KMS-11 (cell line): Measurements from ENCODE around the gene ACYP1.

ENCODE experiments used
- H2AFZ ChIP-seq: fragments of 200-600 bp; sonication (generic); 2 replicates; pipeline ENCODE4 v1.6.1; 2016; ENCODE audit warnings: antibody characterized with exemption, mixed run types, low read depth
- H3K27ac ChIP-seq: fragments of 200-600 bp; sonication (generic); 2 replicates; pipeline ENCODE4 v1.6.1; 2016; ENCODE audit warnings: mild to moderate bottlenecking, mixed run types
- H3K27me3 ChIP-seq: fragments of 200-600 bp; sonication (generic); 2 replicates; pipeline ENCODE4 v1.6.1; 2017; ENCODE audit warnings: mild to moderate bottlenecking, low read depth, mixed run types, moderate library complexity; ENCODE audit not compliant: insufficient read depth
- H3K36me3 ChIP-seq: fragments of 200-600 bp; sonication (generic); 2 replicates; pipeline ENCODE4 v1.6.1; 2017; ENCODE audit warnings: mild to moderate bottlenecking, mixed run types; ENCODE audit not compliant: insufficient read depth
- H3K4me1 ChIP-seq: fragments of 200-600 bp; sonication (generic); 2 replicates; pipeline ENCODE4 v1.6.1; 2016; ENCODE audit warnings: mild to moderate bottlenecking, low read depth, mixed run types; ENCODE audit not compliant: poor library complexity, severe bottlenecking
- H3K4me2 ChIP-seq: fragments of 200-600 bp; sonication (generic); 2 replicates; pipeline ENCODE4 v1.7.0; 2016; ENCODE audit warnings: mild to moderate bottlenecking, mixed run types
- H3K4me3 ChIP-seq: fragments of 200-600 bp; sonication (generic); IDR thresholded peaks from 2 replicates; pipeline ENCODE4 v1.6.1; 2017; ENCODE audit warnings: low read depth, low read length, mixed read lengths; ENCODE audit not compliant: insufficient read depth
- H3K79me2 ChIP-seq: fragments of 200-600 bp; sonication (generic); 2 replicates; pipeline ENCODE4 v1.6.1; 2016; ENCODE audit warnings: low read depth, mixed run types; ENCODE audit not compliant: insufficient read depth
- H3K9ac ChIP-seq: fragments of 200-600 bp; sonication (generic); 2 replicates; pipeline ENCODE4 v1.6.1; 2016; ENCODE audit warnings: mild to moderate bottlenecking, mixed run types
- H4K20me1 ChIP-seq: fragments of 200-600 bp; sonication (generic); 2 replicates; pipeline ENCODE4 v1.6.1; 2016; ENCODE audit warnings: mild to moderate bottlenecking, mixed run types; ENCODE audit not compliant: insufficient read depth
- CTCF ChIP-seq: fragments of 200-600 bp; sonication (generic); conservative IDR thresholded peaks from 2 replicates; pipeline ENCODE4 v1.6.1; 2017; ENCODE audit warnings: low read depth, mild to moderate bottlenecking, antibody characterized with exemption, low read length, moderate library complexity, mixed read lengths

Gene ACYP1

GRCh38 chr14:75063491-75064204 is at the start of gene ACYP1:
Gene ACYP1, minus strand, starts transcription at chr14:75064024. Its CDS starts 471 bp downstream, at chr14:75063553.
- Histone ChIP-seq H3K4me3 (no peak within 1 kb of the TSS), H2AFZ (peak within 1 kb of the TSS; percentile 58), H3K27me3 (no peaks in the 10 kb centered on the region), H3K4me1 (peaks cover 9% of the 10 kb centered on the region), H3K27ac (no peak within 1 kb of the TSS), H3K36me3 (no peaks in the 10 kb centered on the region), H3K79me2 (peaks cover 13% of the 10 kb centered on the region; the same call in 1 of the 2 replicates), H4K20me1 (no peaks in the 10 kb centered on the region), H3K4me2 (peak within 1 kb of the TSS; percentile 63), H3K9ac (peak within 1 kb of the TSS; percentile 39; the same call in 1 of the 2 replicates)
- no peak for TF ChIP-seq CTCF

- H3K9ac ChIP-seq = no peak overlapping the region
Measured at GRCh38 chr14:75109877-75110276, 46.1 kb upstream of the ACYP1 start.

DNA sequence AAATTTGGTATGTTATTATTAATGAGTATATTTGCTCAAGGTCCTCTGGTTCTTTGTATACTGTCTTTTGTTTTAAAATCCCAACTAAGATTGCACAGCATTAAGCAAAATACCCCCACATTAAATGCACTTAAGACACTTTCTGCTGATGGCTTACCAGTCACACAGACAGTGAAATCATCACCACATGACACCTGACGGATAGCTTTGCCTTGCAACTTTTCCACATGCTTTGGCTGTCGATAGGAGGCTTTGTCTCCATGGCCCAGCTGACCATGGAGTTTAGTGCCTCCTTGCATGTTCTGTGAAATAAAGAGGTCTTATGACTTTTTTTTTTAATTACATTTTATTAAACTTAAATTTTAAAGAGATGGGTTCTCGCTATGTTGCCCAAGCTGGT is 43.4 kb upstream of the ACYP1 start:
- Histone ChIP-seq H3K36me3 (no peaks in the 10 kb centered on the region), H3K27ac (no peak overlapping the region), H3K27me3 (no peaks in the 10 kb centered on the region), H4K20me1 (no peaks in the 10 kb centered on the region), H3K9ac (no peak overlapping the region), H3K79me2 (no peaks in the 10 kb centered on the region), H3K4me2 (no peak overlapping the region), H3K4me1 (no peaks in the 10 kb centered on the region), H3K4me3 (no peak overlapping the region), H2AFZ (no peak overlapping the region)
- TF ChIP-seq CTCF = no peak

More at GRCh38 chr14:75109877-75110276, 46.1 kb upstream of the ACYP1 start:
- H3K79me2 ChIP-seq = no peaks in the 10 kb centered on the region
- H3K4me3 ChIP-seq = no peak overlapping the region
- no peak overlapping the region for H3K4me2 ChIP-seq
- H3K36me3 ChIP-seq = no peaks in the 10 kb centered on the region
- no peaks in the 10 kb centered on the region for H4K20me1 ChIP-seq
- no peak overlapping the region for H2AFZ ChIP-seq
- no peaks in the 10 kb centered on the region for H3K4me1 ChIP-seq
- no peaks in the 10 kb centered on the region for H3K27me3 ChIP-seq
- TF ChIP-seq CTCF = no peak
- no peak overlapping the region for H3K27ac ChIP-seq

DNA sequence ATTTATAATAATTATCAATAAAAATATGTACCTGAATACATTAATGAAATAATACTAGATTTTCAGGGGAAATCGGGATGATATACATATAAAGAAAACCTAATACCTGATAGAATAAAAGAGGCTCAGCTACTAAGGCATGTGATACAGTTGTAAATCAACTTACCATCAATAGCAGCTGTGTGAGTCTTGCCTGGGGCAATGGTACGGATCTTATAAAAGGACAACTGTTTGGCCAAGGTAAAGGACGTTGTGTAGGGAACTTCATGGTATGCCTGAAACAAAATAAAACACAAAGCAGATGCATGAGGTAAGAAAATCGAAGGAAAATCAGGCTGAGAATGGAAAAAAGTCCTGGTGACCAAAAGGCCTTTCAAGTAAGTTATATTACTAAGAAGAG is 37.7 kb upstream of the ACYP1 start:
- H3K27me3 ChIP-seq = no peaks in the 10 kb centered on the region
- no peak overlapping the region for H3K27ac ChIP-seq
- H3K79me2 ChIP-seq = no peaks in the 10 kb centered on the region
- TF ChIP-seq CTCF = no peak
- no peak overlapping the region for H3K4me3 ChIP-seq
- no peak overlapping the region for H2AFZ ChIP-seq
- no peaks in the 10 kb centered on the region for H3K36me3 ChIP-seq
- H4K20me1 ChIP-seq = no peaks in the 10 kb centered on the region
- no peaks in the 10 kb centered on the region for H3K4me1 ChIP-seq
- H3K4me2 ChIP-seq = no peak overlapping the region
- H3K9ac ChIP-seq = no peak overlapping the region
